ENCODE data around the gene C2orf72.
"Not testable (repeated sequence)": the region's sequence is repeated elsewhere in the genome, so short reads cannot be mapped to it uniquely, and the experiment has no call there.

The C2orf72 gene

DNA sequence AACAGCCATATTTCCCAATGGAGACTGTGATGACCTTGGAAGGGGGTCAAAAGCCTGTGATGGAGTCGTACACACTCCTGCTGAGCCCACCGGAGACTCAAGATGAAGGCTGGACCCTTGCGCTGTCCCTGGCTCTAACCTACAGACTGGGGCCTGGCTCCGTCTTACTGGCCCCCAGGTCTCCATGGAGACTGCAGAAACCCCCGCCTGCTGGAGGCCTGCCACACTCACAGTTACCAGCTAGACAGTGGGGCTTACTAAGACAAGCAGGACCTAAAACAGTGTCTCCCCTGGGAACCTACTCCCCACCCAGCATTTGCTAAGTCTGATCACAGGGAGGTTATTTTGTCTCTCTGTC lies 9.6 kb downstream of the C2orf72 start:
- DNase-seq, result no peak

DNA sequence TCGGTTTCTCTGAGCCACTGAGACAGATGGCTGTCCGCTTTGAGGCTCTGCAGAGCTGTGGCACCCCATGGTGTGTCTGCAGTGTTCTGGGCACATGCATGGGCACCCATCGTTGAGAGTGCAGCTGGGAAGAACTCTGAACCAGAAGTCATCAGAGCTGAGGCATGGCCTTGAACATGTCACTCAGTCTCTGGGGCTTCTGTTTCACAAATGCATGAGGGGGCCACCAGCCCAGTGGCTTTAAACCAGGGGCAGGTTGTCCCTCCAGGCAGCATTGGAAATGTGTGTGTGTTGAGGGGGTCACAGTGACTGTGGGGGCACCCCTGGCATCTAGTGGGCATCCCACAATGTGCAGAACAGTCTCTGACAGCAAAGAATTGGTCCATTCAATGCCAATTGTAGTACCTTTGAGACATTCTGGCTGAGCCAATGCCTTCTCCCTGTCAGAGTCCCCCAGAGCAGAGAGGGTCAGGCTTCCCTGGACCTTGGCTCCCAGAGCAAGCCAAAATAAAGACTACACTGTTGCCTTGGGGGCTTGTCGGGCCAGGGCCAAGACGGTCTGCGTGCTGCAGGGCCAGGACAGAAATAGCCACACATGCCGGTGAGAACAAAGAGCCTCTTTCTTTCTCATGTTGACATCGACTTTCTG lies 10.1 kb downstream of the C2orf72 start:
- DNase-seq, result no peak

DNA sequence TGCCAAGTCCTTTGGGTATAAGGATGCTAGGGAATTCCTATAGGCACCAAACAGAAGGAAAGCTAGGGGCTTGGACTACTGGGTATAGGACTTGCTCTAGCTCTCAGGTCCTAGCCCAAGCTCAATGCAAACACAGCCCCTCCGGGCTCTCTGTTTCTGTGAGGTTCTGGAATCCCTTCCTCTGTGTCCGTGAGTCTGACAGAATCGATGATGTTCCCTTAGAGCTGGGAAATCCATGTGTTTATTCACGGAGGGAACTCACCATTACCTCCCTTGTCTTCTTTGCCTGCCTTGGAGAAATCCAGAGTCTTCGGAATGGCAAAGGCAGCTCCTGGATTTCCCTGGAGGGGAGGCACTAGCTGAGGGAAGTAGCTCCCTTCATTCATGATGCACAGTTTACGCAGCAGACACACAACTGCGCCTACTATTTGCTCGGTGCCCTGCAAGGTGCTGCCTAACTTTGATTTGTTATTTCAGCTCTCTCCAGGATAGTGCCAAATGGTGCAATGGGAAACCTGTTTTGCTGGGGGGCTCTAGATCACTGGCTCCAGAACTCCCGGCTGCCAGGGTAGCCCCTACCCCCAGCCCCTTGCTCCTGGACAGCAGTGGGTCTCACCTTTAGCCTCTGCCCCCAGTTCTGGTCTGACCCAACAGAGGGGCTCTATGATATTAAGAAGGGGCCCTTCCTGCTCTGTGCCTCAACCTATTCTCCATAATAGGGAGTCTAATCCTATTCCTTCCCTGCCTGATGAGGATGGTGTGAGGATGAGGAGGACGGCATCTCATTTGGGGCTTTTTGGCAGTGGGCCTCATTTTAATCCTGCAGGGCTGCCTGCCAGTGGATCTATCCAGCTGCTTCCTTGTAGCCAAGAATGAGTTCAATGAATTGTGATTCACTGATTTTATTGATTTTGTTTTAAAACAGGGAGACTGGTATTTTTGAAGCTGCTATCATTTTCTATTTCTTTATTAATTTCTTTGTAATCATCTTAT lies 10.9 kb downstream of the C2orf72 start:
- no peak for DNase-seq

DNA sequence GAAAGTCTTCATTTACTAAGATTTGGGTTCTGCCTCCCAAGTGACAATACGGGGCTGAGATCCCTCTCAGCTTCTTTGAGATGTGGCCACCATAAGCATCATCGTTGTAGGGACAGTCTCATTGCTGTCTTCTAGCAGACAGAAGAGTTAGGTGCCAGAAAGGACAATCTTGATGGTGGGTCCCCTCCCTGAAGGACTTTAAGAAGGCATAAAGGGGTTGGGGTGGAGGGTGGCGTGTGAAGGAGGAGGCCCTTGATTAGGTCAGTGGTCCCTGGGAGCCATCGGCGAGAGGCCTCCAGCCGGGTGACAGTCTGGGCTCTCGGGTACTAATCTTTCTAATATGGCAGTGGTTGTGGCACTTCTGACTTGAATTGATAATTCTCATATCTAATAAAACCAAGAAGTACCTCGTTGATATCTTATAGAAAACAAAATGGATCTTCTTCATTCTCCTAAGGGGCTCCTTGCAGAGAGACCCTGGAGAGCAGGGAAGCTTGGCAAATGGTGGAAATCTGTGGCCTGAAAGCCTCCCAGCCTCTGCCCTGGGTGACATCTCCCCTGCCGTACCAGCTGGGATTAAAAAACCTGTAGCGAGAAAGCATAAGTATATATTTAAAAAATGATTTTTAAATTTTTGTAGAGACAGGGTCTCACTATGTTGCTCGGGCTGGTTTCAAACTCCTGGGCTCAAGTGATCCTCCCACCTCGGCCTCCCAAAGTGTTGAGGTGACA lies 12.1 kb downstream of the C2orf72 start:
- DNase-seq, result no peak

DNA sequence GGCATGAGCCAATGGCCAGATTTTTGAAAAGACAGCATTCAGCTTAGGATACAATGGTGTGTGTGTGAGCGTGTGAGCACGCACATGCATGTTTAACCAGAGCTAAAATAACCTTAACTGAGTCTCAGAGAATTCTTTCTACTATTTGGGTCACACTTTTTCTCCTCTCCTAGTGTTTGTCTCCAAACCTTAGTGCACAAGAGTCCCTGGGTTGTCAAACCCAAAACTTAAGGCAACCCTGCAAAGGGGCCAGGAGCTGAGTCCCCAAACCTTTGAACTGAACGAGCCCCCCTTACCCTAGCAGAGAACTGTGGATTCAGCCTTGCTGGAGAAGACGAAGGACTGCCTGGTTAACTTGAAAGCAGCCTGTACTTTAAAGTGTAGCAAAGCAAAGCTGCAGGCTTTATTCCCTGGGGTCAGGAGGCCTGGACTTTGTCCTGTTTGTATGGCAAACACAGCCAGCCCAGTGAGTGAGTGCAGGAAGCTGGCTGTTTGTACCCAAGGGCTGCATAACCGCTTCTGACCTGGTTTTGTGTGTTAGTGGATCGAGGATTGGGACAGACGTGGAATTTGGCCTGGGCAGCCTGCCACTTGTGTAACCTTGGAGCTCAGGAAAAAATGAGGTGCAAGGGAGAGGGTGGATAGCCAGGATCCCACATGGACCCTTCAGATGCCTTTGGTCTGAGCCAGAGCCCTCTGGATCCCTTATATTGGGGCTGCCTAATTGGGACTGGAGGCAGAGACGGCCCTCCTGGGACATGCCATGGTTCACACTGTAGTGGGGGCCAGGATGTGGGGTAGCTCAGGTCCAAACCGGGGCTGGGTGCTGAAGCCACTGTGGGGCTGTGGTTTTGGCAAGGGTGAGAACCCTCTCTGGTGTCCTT lies 12.9 kb downstream of the C2orf72 start:
- DNase-seq, result no peak

DNA sequence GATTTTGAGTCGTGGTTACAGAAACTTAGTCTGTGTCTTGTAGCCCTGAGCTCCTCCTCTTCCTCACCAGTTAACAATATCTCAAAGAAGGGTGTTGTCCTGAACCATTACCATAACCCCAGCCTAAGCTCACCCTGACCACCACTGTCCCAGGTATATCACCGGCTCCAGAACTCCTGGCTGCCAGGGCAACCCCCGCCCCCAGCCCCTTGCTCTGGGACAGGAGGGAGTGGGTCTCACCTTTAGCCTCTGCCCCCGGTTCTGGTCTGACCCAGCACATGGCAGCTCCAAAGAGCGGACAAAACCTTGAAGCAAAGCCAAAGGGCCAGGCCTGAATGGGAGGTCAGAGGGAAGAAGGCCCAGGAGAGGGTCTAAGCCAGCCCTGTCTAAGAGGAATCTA lies 13.8 kb downstream of the C2orf72 start:
- DNase-seq, result no peak

DNA sequence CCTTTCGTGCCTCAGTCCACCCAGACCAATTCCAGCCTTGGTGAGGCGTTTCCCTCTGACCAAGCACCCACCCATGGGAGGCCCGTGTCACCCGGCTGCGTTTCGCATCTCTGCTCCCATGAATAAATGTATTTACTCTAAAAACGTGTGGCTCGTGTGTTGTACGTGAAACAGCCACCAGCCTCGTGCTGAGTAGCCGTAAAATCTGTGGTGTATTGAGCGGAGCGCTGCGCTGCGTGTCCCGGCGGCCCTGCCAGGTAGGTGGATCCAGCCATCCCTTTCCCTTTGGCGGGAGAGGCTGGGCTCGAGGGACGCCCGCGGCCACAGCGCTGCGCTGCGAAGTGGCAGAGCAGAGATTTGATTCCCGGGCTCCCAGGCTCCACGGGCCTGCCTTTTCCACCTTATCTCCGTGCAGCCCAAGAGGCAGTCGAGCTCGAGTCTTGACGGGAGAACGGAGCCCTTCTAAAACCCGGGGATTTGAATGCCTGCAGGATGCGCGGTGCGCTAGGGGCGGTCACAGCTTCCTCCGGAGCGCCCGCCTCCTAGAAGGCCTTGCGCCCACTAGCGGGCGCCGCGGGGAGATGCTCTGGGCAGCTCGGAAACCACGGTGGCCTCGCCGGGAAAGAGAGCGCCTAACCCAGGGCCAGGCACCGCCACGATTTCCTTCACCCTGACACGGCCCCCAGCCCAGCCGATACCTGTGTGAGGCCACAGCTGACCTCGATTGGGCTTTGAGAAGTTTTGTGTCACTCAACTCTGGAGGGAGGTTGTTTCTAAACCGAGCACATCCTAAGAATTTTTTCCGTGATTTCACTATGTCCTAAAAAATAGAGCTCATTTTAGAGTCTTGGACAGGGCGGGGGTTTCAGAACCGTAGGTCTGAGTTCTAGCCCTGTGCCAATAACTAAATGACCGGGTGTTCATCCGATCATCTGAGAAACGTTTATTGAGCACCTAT lies 15.4 kb downstream of the C2orf72 start:
- DNase-seq, result peak; percentile 89 to 95 (median 92)

DNA sequence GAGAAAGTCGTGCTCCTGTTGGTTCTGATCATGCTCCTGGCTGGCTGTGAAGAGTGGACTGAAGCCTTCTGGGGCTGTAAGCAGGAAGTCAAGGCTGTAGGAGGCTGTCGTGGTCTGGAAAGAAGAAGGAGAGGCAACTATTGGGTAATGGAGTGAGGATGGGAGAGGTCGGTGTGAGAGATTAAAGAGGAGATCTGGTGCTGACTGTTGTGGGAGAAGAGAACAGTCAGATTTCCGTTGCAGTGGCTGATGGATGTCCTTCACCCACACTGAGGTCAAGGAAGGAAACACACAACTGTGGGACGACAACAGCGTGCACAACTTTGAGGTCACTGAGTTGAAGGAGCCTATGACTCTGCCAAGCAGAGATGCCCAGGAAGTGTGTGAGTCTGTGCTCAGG lies 16.5 kb downstream of the C2orf72 start:
- peak in 3 of 4 experiments; percentile 26 to 47 (median 32) for DNase-seq

DNA sequence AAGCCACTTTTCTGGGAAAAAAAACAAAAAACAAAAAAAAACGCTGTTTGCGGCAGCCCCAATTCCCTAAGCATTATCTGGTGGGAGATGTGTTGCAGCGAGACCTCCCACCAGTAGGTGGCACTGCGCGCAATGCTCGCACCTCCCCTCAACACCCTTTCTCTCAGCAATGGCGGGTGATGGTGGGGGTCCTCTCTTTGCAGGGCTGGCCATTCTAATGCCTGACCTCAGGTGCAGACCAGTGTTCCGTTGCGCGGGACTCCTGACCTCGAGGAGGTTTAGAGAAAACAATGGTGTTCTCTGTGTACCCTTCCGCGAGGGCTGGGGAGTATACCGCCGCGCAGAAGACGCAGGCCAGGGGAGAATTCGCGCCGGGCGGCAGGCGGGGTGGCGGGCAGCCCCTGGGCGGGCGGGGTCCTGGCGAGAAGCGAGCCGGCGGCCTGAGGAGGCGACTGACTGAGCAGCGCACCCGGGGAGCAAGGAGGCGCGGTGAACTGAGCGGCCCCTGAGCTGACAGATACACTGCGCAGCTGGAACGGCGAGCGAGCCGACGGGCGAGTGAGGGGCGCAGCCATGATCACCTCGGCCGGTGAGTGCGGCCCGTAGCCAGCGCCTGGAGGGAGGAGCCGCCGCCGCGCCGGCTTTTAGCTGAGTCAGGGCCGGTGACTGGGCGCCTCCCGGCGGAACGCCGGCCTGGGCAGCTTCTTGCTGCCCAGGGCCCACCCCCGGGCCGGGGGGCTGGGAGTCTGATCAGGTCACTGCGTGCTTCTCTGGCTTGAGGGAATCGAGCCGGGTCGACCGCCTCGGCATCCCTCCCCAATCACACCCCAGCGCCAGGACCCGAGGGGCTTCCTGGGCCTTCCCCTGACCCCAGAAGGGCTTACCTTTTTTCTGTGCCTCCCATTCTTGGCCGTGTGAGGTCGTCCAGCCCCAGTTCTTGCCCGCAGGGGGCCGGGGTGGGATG lies 19.4 kb downstream of the C2orf72 start, which contains the start of gene PSMD1:
Gene PSMD1, plus strand, starts transcription at position 415 of the 964 bp plus-strand sequence. Its CDS starts 159 bp downstream, at position 574.
- DNase-seq, result peak; percentile 95 to 96 (median 96)

DNA sequence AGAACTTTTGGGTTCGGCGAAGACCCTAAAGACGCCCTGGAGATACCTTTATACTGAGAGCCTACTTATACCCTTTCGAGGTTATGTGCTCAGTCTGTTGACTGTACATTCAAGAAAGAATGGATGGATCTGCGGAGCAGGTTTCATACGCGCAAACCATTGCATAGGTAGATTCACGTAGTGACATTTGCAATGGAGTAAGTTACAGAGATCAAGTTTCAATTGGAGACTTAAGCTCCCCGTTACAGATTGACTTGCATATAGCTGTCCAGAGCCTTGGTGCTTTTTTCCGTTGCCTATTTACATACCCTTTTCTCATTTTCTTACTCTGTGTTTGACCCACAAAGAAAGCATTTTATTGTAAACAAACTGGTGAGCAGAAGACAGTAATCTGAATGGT lies 20.3 kb downstream of the C2orf72 start:
- DNase-seq, result no peak

DNA sequence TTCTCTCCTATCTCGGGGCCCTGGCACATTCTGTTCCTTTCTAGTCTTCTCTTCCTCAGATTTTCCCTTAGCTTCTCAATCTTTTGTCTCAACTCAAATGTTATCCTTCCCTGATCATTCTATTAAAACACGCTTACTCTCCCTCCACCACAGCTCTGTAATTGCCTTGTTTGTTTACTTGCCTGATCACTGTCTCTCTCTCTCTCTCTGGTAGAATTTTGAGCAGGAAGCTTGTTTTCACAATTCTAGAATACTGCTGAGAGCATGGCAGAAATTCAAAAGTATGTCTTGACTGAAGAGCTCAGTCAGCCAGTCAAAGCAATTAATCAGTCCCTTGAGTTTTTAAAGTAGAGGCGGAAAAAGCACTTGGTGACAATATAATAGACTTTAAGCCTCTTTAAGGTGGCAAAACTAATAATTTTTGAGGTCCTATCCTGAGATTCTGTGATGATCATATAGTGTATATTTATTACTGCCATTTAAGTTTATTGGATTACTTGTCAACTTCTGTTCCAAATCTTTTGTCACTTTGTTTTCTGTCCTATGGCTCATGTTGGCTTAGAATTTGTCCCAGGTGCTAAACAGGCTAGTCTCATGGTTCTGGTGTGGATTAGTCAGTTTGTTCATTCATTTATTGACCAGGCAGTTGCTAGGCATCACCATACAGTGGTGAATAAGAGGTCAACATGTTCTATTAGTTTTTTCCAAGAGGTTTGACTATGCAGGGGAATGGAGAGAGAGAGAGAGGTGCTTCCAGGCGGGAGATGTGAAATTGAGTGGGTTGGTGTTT lies 21.6 kb downstream of the C2orf72 start:
- DNase-seq, result no peak

DNA sequence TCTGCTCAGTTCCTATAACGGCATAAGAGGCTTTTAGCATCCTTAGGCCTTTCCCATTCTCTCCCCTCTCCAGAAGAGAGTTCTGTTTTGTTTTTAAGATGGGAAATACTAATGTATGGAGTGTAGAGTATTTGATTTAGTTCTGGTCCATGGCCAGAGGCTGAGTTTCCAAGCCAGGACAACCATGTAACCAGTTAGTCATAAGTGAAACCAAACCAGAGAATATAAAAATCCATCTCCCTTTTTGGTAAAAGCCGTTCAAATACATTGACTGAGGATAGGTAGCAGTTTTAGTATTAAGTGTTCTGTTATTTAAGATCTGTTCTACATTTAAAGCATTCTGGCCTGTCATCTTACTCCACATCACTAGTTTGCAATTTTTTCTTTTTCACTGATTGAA lies 22.4 kb downstream of the C2orf72 start:
- DNase-seq, result no peak

DNA sequence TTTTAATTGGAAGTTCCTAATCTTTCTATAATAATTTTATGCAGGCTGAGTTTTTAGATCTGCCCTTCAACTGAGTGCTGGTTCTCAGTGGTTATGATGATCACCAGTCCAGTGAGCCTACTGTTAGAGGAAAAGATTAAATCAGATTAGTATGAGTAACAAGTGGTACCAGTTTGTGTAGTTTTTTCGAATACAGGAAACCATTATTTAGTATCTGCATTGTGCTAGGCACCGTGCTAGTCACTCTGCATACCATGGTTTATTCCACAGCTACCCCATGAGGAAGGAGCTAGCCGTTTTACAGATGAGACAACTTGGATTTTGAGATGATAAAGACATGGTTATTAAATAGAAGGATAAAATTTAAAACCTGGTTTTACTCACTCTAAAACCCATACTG lies 25.5 kb downstream of the C2orf72 start:
- no peak for DNase-seq

DNA sequence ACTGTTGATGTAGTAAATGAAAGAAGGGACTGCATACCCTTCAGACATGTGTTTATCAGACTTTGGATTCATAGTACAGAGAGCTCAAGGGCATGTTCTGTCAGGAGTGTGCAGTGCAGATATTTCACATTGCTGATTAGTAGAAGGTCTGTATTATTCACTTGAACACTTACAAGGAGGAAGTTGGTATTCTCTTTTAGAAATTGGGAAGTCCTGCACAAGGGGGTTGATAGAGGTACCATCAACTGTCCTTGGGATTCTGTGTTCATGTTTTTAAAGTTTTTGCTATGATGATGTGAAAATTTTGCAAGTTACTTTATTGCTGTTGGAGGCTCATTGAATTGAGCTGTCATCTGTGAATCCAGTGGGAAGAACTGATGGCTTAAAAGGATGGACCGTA lies 26.0 kb downstream of the C2orf72 start:
- DNase-seq, result peak in 3 of 4 experiments; percentile 20 to 58 (median 57)

DNA sequence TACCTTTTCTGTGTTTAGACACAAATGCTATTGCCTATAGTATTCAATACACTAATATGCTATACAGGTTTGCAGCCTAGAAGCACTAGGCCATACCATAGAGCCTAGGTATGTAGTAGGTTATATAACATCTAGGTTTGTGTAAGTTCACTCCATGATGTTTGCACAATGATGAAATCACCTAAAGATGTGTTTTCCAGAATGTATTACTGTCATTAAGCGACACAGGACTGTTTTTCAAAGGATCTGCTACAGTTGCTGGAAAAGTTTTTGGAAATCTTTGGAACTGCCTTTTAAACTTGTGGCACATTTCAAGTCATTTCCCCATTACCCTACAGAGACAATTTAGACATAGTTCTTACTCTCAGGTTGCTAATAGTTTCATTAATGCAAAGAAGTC lies 28.6 kb downstream of the C2orf72 start:
- DNase-seq, result no peak

DNA sequence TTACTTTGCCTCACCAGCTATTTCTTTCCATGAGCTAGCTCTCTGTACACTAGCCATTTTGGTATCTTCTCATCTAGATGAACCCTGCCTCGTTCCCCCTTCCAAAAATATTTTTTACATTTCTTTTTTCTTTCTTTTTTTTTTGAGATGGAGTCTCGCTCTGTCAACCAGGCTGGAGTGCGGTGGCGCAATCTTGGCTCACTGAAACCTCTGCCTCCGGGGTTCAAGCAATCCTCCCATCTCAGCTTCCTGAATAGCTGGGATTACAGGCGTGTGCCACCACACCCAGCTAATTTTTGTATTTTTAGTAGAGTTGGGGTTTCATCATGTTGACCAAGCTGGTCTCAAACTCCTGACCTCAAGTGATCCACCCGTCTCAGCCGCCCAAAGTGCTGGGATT lies 30.2 kb downstream of the C2orf72 start:
- not testable (repeated sequence) for DNase-seq

DNA sequence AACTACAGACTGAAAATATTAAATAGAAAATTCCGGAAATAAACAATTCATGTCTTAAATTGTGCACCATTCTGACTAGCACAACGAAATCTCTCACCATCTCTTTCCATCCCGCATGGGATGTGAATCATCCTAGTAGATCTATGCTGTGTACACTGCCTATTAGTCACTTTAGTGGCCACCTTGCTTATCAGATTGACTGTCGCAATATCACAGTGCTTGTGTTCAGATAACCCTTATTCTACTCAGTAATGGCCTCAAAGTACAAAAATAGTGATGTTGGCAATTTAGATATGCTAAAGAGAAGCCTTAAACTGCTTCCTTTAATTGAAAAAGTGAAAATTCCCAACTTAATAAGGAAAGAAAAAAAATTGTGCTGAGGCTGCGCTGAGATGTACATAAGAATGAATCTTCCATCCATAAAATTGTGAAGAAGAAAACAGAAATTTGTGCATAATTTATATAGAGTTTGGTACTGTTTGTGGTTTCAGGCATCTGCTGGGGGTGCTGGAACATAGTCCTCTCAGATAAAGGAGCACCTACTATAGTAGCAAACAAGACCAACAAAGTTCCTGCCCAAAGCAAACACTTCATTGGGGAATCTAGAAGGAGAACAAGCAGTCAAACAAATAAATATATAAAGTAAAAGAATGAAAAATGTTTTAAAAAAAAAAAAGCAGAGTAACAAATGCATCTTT lies 31.4 kb downstream of the C2orf72 start:
- DNase-seq, result no peak

All from suppressor macrophage (primary cell).